ENCODE measurements around the gene GJA9.
A peak's percentile ranks its signal among the peaks of the same experiment; 100 is the strongest.

GJA9 gene

GRCh38 chr1:38867208-38867607 lies 14.2 kb downstream of the GJA9 start:
- no peak for TF ChIP-seq CTCF (IDR thresholded peaks at IDR 0.05; ENCODE audit: control insufficient read depth, insufficient read depth, low read depth, low read length, missing control alignments)
- DNase-seq (ENCODE audit: low read depth), result no peak
- H3K4me3 ChIP-seq (ENCODE audit: control insufficient read depth, low read depth, low read length), result no peak overlapping the region

- no peak for TF ChIP-seq CTCF (IDR thresholded peaks at IDR 0.05; ENCODE audit: control insufficient read depth, insufficient read depth, low read depth, low read length, missing control alignments)
- no peak overlapping the region for H3K4me3 ChIP-seq (ENCODE audit: control insufficient read depth, low read depth, low read length)
- no peak for DNase-seq (ENCODE audit: low read depth)
Measured at GRCh38 chr1:38865112-38865715, 16.2 kb downstream of the GJA9 start.

GRCh38 chr1:38860454-38860795 lies 21.0 kb downstream of the GJA9 start:
- DNase-seq (ENCODE audit: low read depth), result no peak
- peak overlapping the region; percentile 74 for H3K4me3 ChIP-seq (ENCODE audit: control insufficient read depth, low read depth, low read length)
- no peak for TF ChIP-seq CTCF (IDR thresholded peaks at IDR 0.05; ENCODE audit: control insufficient read depth, insufficient read depth, low read depth, low read length, missing control alignments)

GRCh38 chr1:38859561-38860453 lies 21.6 kb downstream of the GJA9 start, which contains the start of gene RRAGC:
RRAGC (minus strand) TSS chr1:38859772; CDS start chr1:38859646, 126 bp downstream.
- H3K4me3 ChIP-seq (ENCODE audit: control insufficient read depth, low read depth, low read length), result peak within 1 kb of the TSS; percentile 94
- no peak for TF ChIP-seq CTCF (IDR thresholded peaks at IDR 0.05; ENCODE audit: control insufficient read depth, insufficient read depth, low read depth, low read length, missing control alignments)
- peak; percentile 89 for DNase-seq (ENCODE audit: low read depth)

- DNase-seq (ENCODE audit: low read depth), result no peak
- TF ChIP-seq CTCF (IDR thresholded peaks at IDR 0.05; ENCODE audit: control insufficient read depth, insufficient read depth, low read depth, low read length, missing control alignments), result no peak
- peak overlapping the region; percentile 94 for H3K4me3 ChIP-seq (ENCODE audit: control insufficient read depth, low read depth, low read length)
Measured at GRCh38 chr1:38858833-38859560, 22.4 kb downstream of the GJA9 start.

- H3K4me3 ChIP-seq (ENCODE audit: control insufficient read depth, low read depth, low read length), result no peak overlapping the region
- no peak for TF ChIP-seq CTCF (IDR thresholded peaks at IDR 0.05; ENCODE audit: control insufficient read depth, insufficient read depth, low read depth, low read length, missing control alignments)
- DNase-seq (ENCODE audit: low read depth), result no peak
Measured at GRCh38 chr1:38852780-38853179, 28.6 kb downstream of the GJA9 start.
